HUES48 (cell line): Measurements from ENCODE around the gene ZNF43.
A peak's percentile ranks its signal among the peaks of the same experiment; 100 is the strongest.

Experiments
- H3K27ac ChIP-seq: one replicate; pipeline ENCODE4 v1.7.0; 2013; ENCODE audit warnings: low read depth, low read length, inconsistent platforms
- H3K27me3 ChIP-seq: 2 replicates; pipeline ENCODE4 v1.6.1; 2013; ENCODE audit warnings: mild to moderate bottlenecking, low read length; ENCODE audit not compliant: control insufficient read depth, insufficient read depth
- H3K36me3 ChIP-seq: 2 replicates; pipeline ENCODE4 v1.6.1; 2013; ENCODE audit warnings: low read length; ENCODE audit not compliant: control insufficient read depth, insufficient read depth
- H3K4me1 ChIP-seq: 2 replicates; pipeline ENCODE4 v1.6.1; 2013; ENCODE audit warnings: mild to moderate bottlenecking, low read length; ENCODE audit not compliant: control insufficient read depth, insufficient read depth
- H3K4me3 ChIP-seq: 2 replicates; pipeline ENCODE4 v1.5.1; 2013; ENCODE audit warnings: mild to moderate bottlenecking, low read depth, low read length
- H3K9ac ChIP-seq: 2 replicates; pipeline ENCODE4 v1.6.1; 2013; ENCODE audit warnings: mild to moderate bottlenecking, low read depth, low read length, moderate library complexity
- H3K9me3 ChIP-seq: 2 replicates; pipeline ENCODE4 v1.6.1; 2013; ENCODE audit warnings: low read length; ENCODE audit not compliant: control insufficient read depth, insufficient read depth

ZNF43 gene

GRCh38 chr19:21850656-21851255 lies 14.8 kb upstream of the ZNF43 start:
- Histone ChIP-seq H3K27me3 (no peaks in the 10 kb centered on the region), H3K27ac (no peak overlapping the region), H3K4me1 (peaks cover 8% of the 10 kb centered on the region), H3K9ac (peak overlapping the region; percentile 100), H3K9me3 (peaks cover 3% of the 10 kb centered on the region; the same call in 1 of the 2 replicates), H3K4me3 (peak overlapping the region; percentile 100), H3K36me3 (peaks cover 52% of the 10 kb centered on the region)

DNA sequence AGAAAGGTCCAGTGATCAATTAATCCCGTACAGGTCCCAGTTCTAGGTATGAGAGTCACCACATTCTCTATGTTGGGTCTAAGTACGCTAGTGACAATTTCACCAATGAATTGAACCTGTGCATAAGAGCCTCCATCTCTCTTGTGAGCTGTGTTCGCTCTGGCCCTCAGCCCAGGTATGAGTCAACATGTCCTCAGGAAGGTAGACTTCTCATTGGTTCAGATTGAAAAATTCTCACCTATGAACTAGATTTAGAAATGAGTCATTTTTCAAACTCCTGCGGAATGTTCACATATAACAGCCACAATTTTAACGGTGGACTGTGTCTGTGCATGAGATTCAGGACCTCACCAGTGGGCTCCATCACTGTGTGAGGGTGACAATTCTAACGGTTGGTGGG lies 12.7 kb upstream of the ZNF43 start:
- H3K36me3 ChIP-seq, result peaks cover 70% of the 10 kb centered on the region
- no peak overlapping the region for H3K27ac ChIP-seq
- H3K27me3 ChIP-seq, result no peaks in the 10 kb centered on the region
- no peak overlapping the region for H3K9ac ChIP-seq
- peaks cover 8% of the 10 kb centered on the region for H3K4me1 ChIP-seq
- H3K4me3 ChIP-seq, result no peak overlapping the region
- H3K9me3 ChIP-seq, result peaks cover 3% of the 10 kb centered on the region; the same call in 1 of the 2 replicates

DNA sequence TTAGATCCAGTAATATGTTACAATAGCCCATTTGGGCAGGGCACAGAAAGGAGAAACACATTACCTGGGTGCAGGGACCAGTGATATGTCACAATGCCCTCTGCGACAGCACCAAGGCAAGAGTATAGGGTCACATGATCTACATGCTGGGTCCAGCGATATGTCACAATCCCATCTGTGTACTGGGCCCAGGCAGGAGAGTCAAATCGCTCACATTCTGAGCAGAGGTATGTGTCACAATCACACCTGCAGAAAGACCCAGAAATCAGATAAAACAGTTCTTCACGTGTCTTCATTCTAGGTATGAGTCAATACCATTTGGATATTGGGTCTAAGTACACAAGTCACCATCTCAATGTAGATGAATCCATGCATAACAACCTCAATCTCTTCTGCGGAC lies 7.1 kb upstream of the ZNF43 start:
- Histone ChIP-seq H3K36me3 (peaks cover 93% of the 10 kb centered on the region), H3K9me3 (no peaks in the 10 kb centered on the region), H3K9ac (no peak overlapping the region), H3K4me1 (no peaks in the 10 kb centered on the region), H3K27ac (no peak overlapping the region), H3K27me3 (no peaks in the 10 kb centered on the region), H3K4me3 (no peak overlapping the region)

- no peak overlapping the region for H3K4me3 ChIP-seq
- H3K27ac ChIP-seq, result no peak overlapping the region
- no peaks in the 10 kb centered on the region for H3K9me3 ChIP-seq
- no peaks in the 10 kb centered on the region for H3K27me3 ChIP-seq
- no peak overlapping the region for H3K9ac ChIP-seq
- peaks cover 86% of the 10 kb centered on the region for H3K36me3 ChIP-seq
- peaks cover 6% of the 10 kb centered on the region for H3K4me1 ChIP-seq
Measured at GRCh38 chr19:21841488-21842097, 5.6 kb upstream of the ZNF43 start.

GRCh38 chr19:21841081-21841480 lies 5.1 kb upstream of the ZNF43 start:
- Histone ChIP-seq H3K27me3 (no peaks in the 10 kb centered on the region), H3K4me3 (no peak overlapping the region), H3K9me3 (no peaks in the 10 kb centered on the region), H3K9ac (no peak overlapping the region), H3K4me1 (peaks cover 10% of the 10 kb centered on the region), H3K27ac (no peak overlapping the region), H3K36me3 (peaks cover 81% of the 10 kb centered on the region)

DNA sequence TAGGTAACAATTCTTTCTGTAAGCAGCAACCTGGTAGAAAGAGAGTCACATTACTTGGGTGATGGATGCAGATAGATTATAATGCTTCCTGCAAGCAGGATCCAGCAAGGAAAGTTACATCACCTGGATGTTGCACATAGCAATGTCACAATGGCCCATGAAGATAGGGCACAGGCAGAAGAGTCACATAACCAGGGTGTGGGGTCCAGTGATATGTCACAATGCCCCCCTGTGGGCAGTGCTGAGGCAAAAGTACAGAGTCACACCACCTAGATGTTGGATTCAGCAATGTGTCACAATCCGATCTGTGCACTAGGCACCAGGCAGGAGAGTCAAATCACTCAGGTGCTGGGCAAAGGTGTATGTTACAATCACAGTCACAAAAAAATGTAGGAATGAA lies 4.0 kb upstream of the ZNF43 start:
- Histone ChIP-seq H3K27ac (no peak overlapping the region), H3K4me1 (peaks cover 10% of the 10 kb centered on the region), H3K9ac (no peak overlapping the region), H3K4me3 (no peak overlapping the region), H3K27me3 (no peaks in the 10 kb centered on the region), H3K36me3 (peaks cover 70% of the 10 kb centered on the region), H3K9me3 (no peaks in the 10 kb centered on the region)

DNA sequence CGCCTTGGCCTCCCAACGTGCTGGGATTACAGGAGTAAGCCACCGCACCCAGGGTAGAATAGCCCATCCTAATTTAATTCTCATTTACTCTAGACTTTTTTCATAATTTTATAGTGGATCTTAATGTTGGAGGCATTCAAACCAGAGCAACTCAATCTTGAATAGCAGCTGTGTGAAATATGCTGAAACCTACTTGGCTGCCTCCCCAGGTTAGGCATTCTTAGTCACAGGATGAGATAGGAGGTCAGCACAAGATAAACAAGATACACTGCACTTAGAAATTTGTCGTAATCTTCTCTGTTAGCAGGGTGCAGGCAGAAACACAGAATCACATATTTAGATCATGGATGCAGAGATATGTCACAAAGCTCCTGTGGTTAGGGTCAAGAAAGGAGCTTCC lies 2.7 kb upstream of the ZNF43 start:
- H3K36me3 ChIP-seq, result peaks cover 59% of the 10 kb centered on the region
- no peaks in the 10 kb centered on the region for H3K9me3 ChIP-seq
- no peak overlapping the region for H3K27ac ChIP-seq
- H3K27me3 ChIP-seq, result no peaks in the 10 kb centered on the region
- H3K4me3 ChIP-seq, result no peak overlapping the region
- no peak overlapping the region for H3K9ac ChIP-seq
- H3K4me1 ChIP-seq, result peaks cover 10% of the 10 kb centered on the region

GRCh38 chr19:21835429-21835809 lies 563 bp downstream of the ZNF43 start:
- Histone ChIP-seq H3K4me3 (peak overlapping the region; percentile 82), H3K9ac (peak overlapping the region; percentile 96), H3K36me3 (peaks cover 27% of the 10 kb centered on the region), H3K4me1 (peaks cover 10% of the 10 kb centered on the region), H3K9me3 (no peaks in the 10 kb centered on the region), H3K27me3 (no peaks in the 10 kb centered on the region), H3K27ac (peak overlapping the region; percentile 99)

- Histone ChIP-seq H3K4me1 (peaks cover 10% of the 10 kb centered on the region), H3K4me3 (no peak overlapping the region), H3K36me3 (peaks cover 10% of the 10 kb centered on the region), H3K27me3 (no peaks in the 10 kb centered on the region), H3K9ac (no peak overlapping the region), H3K27ac (no peak overlapping the region), H3K9me3 (no peaks in the 10 kb centered on the region)
Measured at GRCh38 chr19:21833733-21834132, 2.2 kb downstream of the ZNF43 start.

DNA sequence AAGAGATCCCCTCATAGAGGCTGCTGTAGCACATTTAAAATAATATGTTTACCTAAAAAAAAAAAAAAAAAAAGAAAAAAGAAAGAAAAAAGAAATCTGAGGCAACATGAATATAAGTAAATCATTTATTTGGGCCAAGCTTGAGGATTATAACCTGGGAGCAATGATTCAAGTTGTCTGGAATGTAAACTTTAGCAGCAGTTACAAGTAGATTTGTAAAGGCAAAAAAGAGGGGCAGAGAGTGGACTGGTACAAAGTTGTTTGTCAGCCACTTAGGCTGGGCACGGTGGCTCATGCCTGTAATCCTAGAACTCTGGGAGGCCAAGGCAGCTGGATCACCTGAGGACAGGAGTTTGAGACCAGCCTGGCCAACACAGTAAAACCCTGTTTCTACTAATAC lies 11.3 kb downstream of the ZNF43 start:
- H3K27me3 ChIP-seq, result no peaks in the 10 kb centered on the region
- no peaks in the 10 kb centered on the region for H3K4me1 ChIP-seq
- H3K36me3 ChIP-seq, result peaks cover 20% of the 10 kb centered on the region
- H3K27ac ChIP-seq, result no peak overlapping the region
- no peak overlapping the region for H3K9ac ChIP-seq
- no peaks in the 10 kb centered on the region for H3K9me3 ChIP-seq
- no peak overlapping the region for H3K4me3 ChIP-seq

GRCh38 chr19:21823224-21823623 lies 12.8 kb downstream of the ZNF43 start:
- Histone ChIP-seq H3K36me3 (peaks cover 31% of the 10 kb centered on the region), H3K27me3 (no peaks in the 10 kb centered on the region), H3K4me3 (no peak overlapping the region), H3K9me3 (peaks cover 4% of the 10 kb centered on the region), H3K9ac (no peak overlapping the region), H3K27ac (no peak overlapping the region), H3K4me1 (no peaks in the 10 kb centered on the region)
